Left renal cortex interstitium (tissue), 4 donors: ENCODE results near the gene ST3GAL3. TPM values are rescaled to one million over a fixed set of nuclear protein-coding genes. Genes with fewer than 3 reads are reported as not detected.
"Not testable (repeated sequence)": the region's sequence is repeated elsewhere in the genome, so short reads cannot be mapped to it uniquely, and the experiment has no call there.

Experiments used
- DNase-seq, 4 donors: peaks; one replicate each; pipeline ENCODE4 v3.0.0-alpha.2; 2013; ENCODE audit warnings: low read depth in 4 of 4, low spot score in 2 of 4, missing footprints in 1 of 4
- polyA plus RNA-seq, 4 donors: library from polyadenylated mRNA; unstranded; fragments of 120-200 nt; gene quantifications; one replicate each; pipeline ENCODE4 v1.2.1, GENCODE V29; 2013; ENCODE audit not compliant: insufficient read length in 4 of 4

Gene ST3GAL3
- polyA plus RNA-seq, 4 donors, result 21.3 to 25.0 (median 23.2) TPM

GRCh38 chr1:43693371-43693770, 14.0 kb upstream of the ST3GAL3 start:
- DNase-seq, result no peak

GRCh38 chr1:43699281-43699680, 8.1 kb upstream of the ST3GAL3 start:
- no peak for DNase-seq

DNA sequence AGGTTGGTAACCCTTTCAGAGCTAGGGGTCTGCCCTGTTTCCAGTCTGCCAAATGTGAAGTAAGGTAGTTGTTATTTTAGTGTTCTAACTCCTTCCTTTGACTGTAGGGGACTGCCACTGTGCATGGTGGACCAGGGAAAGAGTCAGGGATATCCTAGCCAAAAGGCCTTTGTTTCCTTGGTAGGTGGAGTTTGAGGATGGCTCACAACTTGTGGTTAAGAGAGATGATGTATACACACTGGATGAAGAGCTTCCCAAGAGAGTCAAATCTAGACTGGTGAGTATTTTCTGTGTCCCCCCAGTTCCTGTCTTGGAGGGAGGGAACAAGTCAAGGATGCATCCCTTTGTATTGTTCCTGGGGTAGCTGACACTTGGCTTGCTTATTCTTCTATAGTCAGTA, 3.5 kb upstream of the ST3GAL3 start:
- no peak for DNase-seq

- no peak for DNase-seq
Measured at GRCh38 chr1:43704838-43705237, 2.5 kb upstream of the ST3GAL3 start.

GRCh38 chr1:43705334-43705733, 2.0 kb upstream of the ST3GAL3 start:
- no peak for DNase-seq

DNA sequence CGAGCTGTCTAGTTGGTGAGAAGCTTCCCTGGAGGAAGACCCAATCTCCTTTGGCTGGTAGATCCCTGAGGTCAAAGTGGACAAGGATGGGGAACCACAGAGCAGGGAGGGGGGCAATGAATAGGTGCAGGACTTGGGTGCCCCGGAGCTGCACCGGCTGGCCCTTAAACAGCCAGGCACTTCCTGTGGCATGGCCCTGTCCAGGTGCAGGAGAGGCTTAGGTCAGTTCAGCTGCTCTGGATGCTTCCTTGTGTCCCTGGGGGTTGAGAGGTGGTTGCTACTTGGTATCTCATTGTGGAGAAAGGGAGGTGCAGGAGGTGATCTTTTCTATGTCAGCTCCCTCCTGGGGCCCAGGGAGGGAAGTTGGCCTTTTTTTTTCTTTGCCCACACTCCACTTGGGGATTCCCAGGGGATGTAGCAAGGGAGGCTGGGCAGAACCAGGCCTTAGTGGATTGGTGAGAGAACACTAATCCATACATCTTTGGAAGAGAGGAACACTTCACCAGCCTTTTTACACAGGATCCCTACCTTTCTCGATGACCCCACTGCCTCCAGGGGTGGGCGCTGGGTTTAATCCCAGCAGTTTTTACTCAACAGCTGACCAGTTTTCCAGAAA, 1.2 kb upstream of the ST3GAL3 start:
- no peak for DNase-seq

- DNase-seq, result peak in 1 of 4 donors; percentile 9
Measured at GRCh38 chr1:43706598-43707189, 642 bp upstream of the ST3GAL3 start.

DNA sequence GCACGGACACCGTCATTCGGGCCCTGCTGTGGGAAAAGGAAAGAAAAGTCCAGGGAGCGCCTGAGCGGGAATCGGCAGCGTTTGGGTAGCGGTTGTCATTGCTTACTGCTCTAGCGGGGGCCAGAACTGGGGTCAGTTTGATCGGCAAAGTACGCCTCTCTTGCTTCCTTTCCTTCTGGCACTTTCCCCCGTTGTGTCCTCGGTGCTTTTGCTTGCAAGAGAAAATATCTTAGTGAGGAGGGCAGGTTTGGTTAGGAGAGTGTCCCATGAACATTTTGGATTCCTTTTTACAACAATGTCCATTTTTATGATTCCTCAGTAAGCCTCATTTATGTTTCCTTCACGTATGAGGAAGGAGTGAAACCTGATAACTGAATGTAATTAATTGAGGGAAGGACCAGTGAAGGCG, 670 bp downstream of the ST3GAL3 start:
- DNase-seq, result peak in 1 of 4 donors; percentile 6

GRCh38 chr1:43711049-43711448, 3.7 kb downstream of the ST3GAL3 start:
- DNase-seq, result no peak

DNA sequence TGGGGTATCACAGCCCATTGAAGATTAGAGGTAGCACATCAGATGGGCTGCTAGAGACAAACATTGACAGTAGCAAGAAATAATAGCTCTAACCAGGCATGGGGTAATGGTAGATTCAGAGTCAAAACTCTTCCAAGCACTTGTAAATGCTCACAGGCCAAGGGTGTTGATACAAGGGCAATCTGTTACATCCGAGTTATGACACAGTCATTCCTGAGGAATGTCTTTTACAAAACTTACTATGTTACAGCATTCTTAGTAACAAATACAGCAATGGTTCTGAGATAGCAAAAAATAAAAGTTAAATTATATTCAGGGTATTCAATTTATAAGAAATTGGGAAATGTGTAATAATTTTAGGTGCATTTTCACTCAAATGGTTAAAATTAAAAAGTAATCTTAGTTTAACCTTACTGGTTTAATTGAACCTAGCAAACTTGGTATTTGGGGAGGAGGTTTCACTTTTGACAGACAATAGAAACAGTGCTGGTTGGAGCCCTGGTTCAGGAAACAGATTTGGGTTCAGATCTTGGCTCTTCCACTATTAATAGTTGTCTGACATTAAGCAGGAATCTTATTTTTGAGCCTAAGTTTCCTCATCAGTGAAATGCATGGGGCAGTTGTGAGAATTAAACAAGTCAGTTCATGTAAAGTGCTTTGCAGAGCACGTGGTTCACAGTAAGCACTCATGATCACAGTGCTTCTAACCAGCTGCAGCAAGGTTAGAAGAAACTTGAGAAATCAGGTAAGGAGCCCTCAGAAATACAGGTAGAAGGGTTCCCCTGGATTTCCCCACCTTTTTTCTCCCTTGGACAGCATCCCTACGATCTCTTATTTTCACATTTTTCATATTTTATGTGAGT, 4.4 kb downstream of the ST3GAL3 start:
- DNase-seq, result no peak

GRCh38 chr1:43716559-43717281, 9.4 kb downstream of the ST3GAL3 start:
- DNase-seq, result no peak

- no peak for DNase-seq
Measured at GRCh38 chr1:43719063-43719462, 11.7 kb downstream of the ST3GAL3 start.

DNA sequence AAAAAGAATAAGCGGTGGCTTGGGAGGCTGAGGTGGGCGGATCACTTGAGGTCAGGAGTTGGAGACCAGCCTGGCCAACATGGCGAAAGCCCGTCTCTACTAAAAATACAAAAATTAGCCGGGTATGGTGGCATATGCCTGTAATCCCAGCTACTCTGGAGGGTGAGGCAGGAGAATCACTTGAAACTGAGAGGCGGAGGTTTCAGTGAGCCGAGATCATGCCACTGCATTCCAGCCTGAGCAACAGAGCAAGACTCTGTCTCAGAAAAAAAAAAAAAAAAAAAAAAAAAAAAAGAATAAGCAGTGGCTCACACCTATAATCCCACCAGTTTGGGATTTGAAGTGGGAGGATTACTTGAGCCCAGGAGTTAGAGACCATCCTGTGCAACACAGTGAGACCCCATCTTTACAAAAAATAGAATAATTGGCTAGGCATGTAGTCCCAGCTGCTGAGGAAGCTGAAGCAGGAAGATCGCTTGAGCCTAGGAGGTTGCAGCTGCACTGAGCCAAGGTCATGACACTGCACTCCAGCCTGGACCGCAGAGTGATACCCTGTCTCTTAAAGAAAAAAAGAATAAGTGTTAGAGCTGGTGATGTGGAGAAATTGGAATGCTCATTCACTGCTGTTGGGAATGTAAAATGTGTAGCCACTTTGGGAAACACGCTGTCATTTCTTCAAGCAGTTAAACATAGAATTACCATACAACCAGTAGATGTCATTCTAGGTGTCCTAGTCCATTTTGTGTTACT, 12.5 kb downstream of the ST3GAL3 start:
- not testable (repeated sequence) for DNase-seq

GRCh38 chr1:43722810-43723209, 15.5 kb downstream of the ST3GAL3 start:
- DNase-seq, result no peak

DNA sequence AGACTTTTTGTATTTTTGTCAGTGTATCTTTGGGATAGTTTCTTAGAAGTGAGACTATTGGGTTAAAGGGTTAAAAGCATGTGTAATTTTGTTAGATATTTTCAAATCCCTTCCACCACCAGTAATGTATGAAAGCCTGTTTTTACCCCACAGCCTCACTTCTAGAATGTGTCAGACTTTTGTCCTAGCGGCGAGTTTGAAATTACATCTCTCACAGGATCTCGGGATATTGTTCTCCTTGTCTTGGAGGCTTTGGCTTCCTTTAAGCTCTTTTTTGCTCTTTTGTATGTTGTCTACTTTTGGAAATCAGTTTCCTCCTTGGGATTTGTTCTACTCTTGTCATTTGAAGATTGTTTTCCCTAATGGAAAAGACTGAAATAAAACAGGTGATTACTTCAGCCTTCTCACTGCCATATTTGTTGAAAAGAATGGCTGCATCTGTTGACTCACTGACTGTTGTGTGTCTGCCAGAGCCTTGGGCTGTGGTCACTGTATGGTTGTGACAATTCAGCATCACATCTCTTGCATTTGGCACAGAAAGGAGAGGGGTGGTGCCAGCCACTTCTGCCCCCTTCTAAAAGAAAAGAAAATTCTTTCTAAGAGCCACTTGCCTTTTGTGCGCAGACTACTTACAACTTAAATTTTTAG, 22.6 kb downstream of the ST3GAL3 start:
- no peak for DNase-seq

DNA sequence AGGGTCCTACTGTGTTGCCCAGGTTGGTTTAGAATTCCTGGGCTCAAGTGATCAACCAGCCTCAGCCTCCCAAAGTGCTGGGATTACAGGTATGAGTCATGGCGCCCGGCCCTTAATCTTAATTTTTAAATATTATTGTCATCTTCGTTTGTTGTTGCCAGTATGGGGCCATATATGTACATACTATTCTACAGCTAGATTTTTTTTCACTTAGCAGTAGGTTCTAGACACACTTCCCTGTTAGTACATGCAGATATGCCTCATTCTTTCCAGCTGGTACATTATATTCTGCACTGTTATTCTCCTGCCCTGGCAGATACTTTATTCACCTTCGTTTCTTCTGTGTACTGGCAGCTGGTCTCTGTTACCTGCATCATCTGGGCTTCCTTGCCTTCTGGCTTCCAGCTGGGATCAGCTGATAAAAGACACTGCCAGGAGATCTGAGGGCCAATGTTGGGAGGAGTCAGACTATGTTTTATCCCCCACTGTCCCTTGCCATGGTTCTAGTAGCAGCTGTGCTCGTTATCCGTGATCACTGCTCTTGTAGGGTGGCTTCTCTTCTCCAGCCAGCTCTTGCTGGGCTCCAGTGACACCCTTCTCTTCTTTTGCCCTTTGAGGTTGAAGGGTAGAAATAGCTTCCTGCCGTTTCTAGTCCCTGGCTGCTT, 24.7 kb downstream of the ST3GAL3 start:
- DNase-seq, result no peak

DNA sequence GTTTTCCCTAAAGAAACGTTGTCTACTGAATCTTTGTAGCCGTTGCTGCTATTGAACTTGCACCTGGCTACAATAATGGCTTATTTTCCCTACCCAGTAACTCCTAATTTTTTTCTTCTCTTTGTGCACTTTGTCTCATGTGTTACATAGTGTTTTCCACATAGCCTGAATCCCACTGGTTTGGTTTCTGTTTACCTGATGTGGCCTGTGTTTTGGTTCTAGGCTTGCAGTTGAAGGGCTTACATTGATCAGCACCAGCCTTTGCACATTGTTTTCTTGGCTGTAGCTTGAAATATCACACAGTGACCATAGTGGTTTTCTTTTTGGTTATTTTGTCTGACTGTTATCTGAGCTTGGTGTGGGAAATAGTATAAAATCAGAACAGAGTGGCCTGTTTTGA, 29.5 kb downstream of the ST3GAL3 start:
- DNase-seq, result no peak

DNA sequence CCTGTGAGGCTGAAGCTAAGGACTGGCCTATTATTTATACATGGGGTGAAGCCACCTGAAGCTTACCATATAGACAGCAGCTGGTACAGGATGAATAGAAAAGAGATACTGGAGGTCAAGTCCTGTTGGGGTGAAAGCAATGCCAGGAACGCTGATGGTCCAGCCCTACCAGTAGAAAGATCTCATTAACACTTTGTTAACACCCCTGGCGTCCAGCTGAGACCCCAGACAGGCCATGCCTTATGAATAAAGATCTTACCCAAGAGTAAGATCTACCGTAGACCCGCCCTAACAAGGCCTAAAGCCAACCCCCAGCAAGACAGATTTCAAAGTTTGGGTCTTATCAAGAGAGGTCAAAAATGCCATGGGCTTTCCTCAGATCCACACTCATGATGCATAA, 34.7 kb downstream of the ST3GAL3 start:
- DNase-seq, result no peak

- DNase-seq, result no peak
Measured at GRCh38 chr1:43743206-43743605, 35.9 kb downstream of the ST3GAL3 start.
